HepG2 (cell line): ENCODE data around the gene C14orf119. TPM values are rescaled to one million over a fixed set of nuclear protein-coding genes. Genes with fewer than 3 reads are reported as not detected.

Source experiments
- ATAC-seq: fragments of 200-7000 bp; cut with Tn5 transposase; 3 replicates; pipeline ENCODE4 v1.9.1; 2020; ENCODE audit warnings: mild to moderate bottlenecking, moderate library complexity
- BruUV-seq: library from RNA; stranded (reverse); fragments of 400-500 nt; replicated peaks from 2 replicates; lab custom pipeline; 2021; lab: Mats Ljungman, UMichigan
- CTCF ChIA-PET: fragments of 300-600 bp; formaldehyde crosslinking; extraction: SDS; loops from one replicate; lab custom pipeline; 2021; ENCODE audit warnings: low total read pairs, inconsistent platforms, low intra/inter-chr PET ratio; lab: Yijun Ruan, JAX
- POLR2A ChIA-PET: fragments of 350-600 bp; sonication (Branson Sonifier 250); formaldehyde crosslinking; loops from one replicate; lab custom pipeline; 2020; ENCODE audit warnings: antibody characterized with exemption, inconsistent platforms; lab: Yijun Ruan, JAX
- DNase-seq: peaks from one replicate; pipeline ENCODE4 v3.0.0-alpha.2; 2015; ENCODE audit warnings: low spot score
- FAIRE-seq: peaks from 3 replicates; lab custom pipeline; 2011; peaks lifted over from hg19 to GRCh38; lab: Jason Lieb, UNC
- H2AFZ ChIP-seq: one replicate; pipeline ENCODE4 v1.6.1; 2011; ENCODE audit warnings: low read length, inconsistent platforms
- H3K27ac ChIP-seq: fragments of 300-600 bp; 3 replicates; pipeline ENCODE4 v1.8.0; 2011; ENCODE audit warnings: mixed run types, mild to moderate bottlenecking, mixed read lengths, low read length, inconsistent platforms; ENCODE audit not compliant: insufficient read depth; ENCODE audit errors: extremely low read length
- H3K27me3 ChIP-seq, 2 experiments: fragments of 200-600 bp in 1 of 2; 2 replicates in 1 of 2; 3 replicates in 1 of 2; pipeline versions ENCODE4 v1.6.0 to v1.8.0; 2011; ENCODE audit warnings: low read length in 2 of 2, mild to moderate bottlenecking in 2 of 2, moderate library complexity in 2 of 2, inconsistent platforms in 1 of 2; ENCODE audit not compliant: insufficient read depth in 2 of 2, control insufficient read depth in 1 of 2
- H3K36me3 ChIP-seq, 2 experiments: fragments of 200-600 bp in 1 of 2; replicated peaks in 1 of 2; 2 replicates in 1 of 2; 3 replicates in 1 of 2; pipeline versions ENCODE4 v1.5.1 to v1.8.0; 2011; ENCODE audit warnings: low read length in 2 of 2, inconsistent platforms in 1 of 2; ENCODE audit not compliant: insufficient read depth in 2 of 2, control insufficient read depth in 1 of 2
- H3K4me1 ChIP-seq: 2 replicates; pipeline ENCODE4 v1.5.1; 2012; ENCODE audit warnings: low read length, inconsistent platforms; ENCODE audit not compliant: insufficient read depth
- H3K4me2 ChIP-seq: 2 replicates; pipeline ENCODE4 v1.6.0; 2011; ENCODE audit warnings: low read depth, low read length, inconsistent platforms
- H3K4me3 ChIP-seq, 3 experiments: fragments of 200-600 bp in 1 of 3; sonication (generic), shearing (Covaris generic) in 1 of 3; replicated peaks in 1 of 3; 2 replicates each; pipeline ENCODE4 v1.5.1; 2011 to 2016; ENCODE audit warnings: low read length in 3 of 3, inconsistent platforms in 2 of 3, low read depth in 2 of 3, mild to moderate bottlenecking in 2 of 3, control low read depth in 1 of 3, mixed read lengths in 1 of 3; ENCODE audit not compliant: insufficient read depth in 1 of 3
- H3K79me2 ChIP-seq: one replicate; pipeline ENCODE4 v1.6.1; 2011; ENCODE audit warnings: low read length, inconsistent platforms; ENCODE audit not compliant: insufficient read depth
- H3K9ac ChIP-seq: 2 replicates; pipeline ENCODE4 v1.6.0; 2011; ENCODE audit warnings: mild to moderate bottlenecking, low read depth, low read length, inconsistent platforms; ENCODE audit not compliant: insufficient read depth
- H3K9me3 ChIP-seq: 2 replicates; pipeline ENCODE4 v1.5.1; 2012; ENCODE audit warnings: mild to moderate bottlenecking, low read length
- H4K20me1 ChIP-seq: 2 replicates; pipeline ENCODE4 v1.6.0; 2011; ENCODE audit warnings: inconsistent platforms, mild to moderate bottlenecking, low read length, moderate library complexity; ENCODE audit not compliant: insufficient read depth
- CENPBD1 ChIP-seq: sonication (generic); formaldehyde crosslinking; IDR thresholded peaks from 2 replicates; pipeline ENCODE4 v1.8.0; 2022; ENCODE audit warnings: missing genetic modification reagents, low read depth, mild to moderate bottlenecking, borderline replicate concordance
- FOSL2 ChIP-seq: sonication (generic); formaldehyde crosslinking; IDR thresholded peaks from 2 replicates; pipeline ENCODE4 v1.4.0; 2020; ENCODE audit warnings: missing genetic modification reagents
- FOXA1 ChIP-seq, 2 experiments: fragments of 450-650 bp in 1 of 2; sonication (generic) in 1 of 2; formaldehyde crosslinking in 1 of 2; IDR thresholded peaks; 2 replicates each; pipeline versions ENCODE4 v1.4.0 to v1.6.1; 2016 to 2020; ENCODE audit warnings: missing genetic modification reagents in 1 of 2
- GZF1 ChIP-seq: sonication (generic); formaldehyde crosslinking; IDR thresholded peaks from 2 replicates; pipeline ENCODE4 v1.5.1; 2020; ENCODE audit warnings: mild to moderate bottlenecking, missing genetic modification reagents
- HNRNPK ChIP-seq: fragments of 200-400 bp; formaldehyde crosslinking; IDR thresholded peaks from 2 replicates; pipeline ENCODE4 v1.6.1; 2018; ENCODE audit warnings: low read length, low read depth, moderate library complexity, mild to moderate bottlenecking; ENCODE audit not compliant: poor library complexity, severe bottlenecking
- KDM1A ChIP-seq: IDR thresholded peaks from 2 replicates; pipeline ENCODE4 v1.6.1; 2016; ENCODE audit warnings: missing compliant biosample characterization
- MXD1 ChIP-seq: sonication (generic); formaldehyde crosslinking; IDR thresholded peaks from 2 replicates; pipeline ENCODE4 v1.4.0; 2020; ENCODE audit warnings: mild to moderate bottlenecking, missing genetic modification reagents
- PPARG ChIP-seq: conservative IDR thresholded peaks from 2 replicates; pipeline ENCODE4 v1.6.1; 2016; ENCODE audit warnings: missing biosample characterization, missing genetic modification reagents
- SNAPC2 ChIP-seq: sonication (generic); formaldehyde crosslinking; IDR thresholded peaks from 2 replicates; pipeline ENCODE4 v1.8.1; 2022; ENCODE audit warnings: mild to moderate bottlenecking, missing genetic modification reagents
- ZBTB2 ChIP-seq: sonication (generic); formaldehyde crosslinking; IDR thresholded peaks from 2 replicates; pipeline ENCODE4 v1.8.0; 2022; ENCODE audit warnings: low read depth, missing genetic modification reagents
- ZBTB44 ChIP-seq: sonication (generic); formaldehyde crosslinking; IDR thresholded peaks from 2 replicates; pipeline ENCODE4 v1.4.0; 2020; ENCODE audit warnings: missing genetic modification reagents
- ZNF431 ChIP-seq: sonication (generic); formaldehyde crosslinking; IDR thresholded peaks from 2 replicates; pipeline ENCODE4 v1.9.0; 2022; ENCODE audit warnings: missing genetic modification reagents, low read depth, mild to moderate bottlenecking, borderline replicate concordance
- ZNF580 ChIP-seq: IDR thresholded peaks from 2 replicates; pipeline ENCODE4 v1.6.1; 2016; ENCODE audit warnings: low read depth, borderline replicate concordance
- ZNF619 ChIP-seq: sonication (generic); formaldehyde crosslinking; IDR thresholded peaks from 2 replicates; pipeline ENCODE4 v1.4.0; 2020; ENCODE audit warnings: mild to moderate bottlenecking, missing genetic modification reagents
- ZNF740 ChIP-seq: sonication (generic); formaldehyde crosslinking; IDR thresholded peaks from 2 replicates; pipeline ENCODE4 v1.4.0; 2020; ENCODE audit warnings: missing genetic modification reagents
- ZNF747 ChIP-seq: sonication (generic); formaldehyde crosslinking; IDR thresholded peaks from 2 replicates; pipeline ENCODE4 v1.8.1; 2023; ENCODE audit warnings: missing genetic modification reagents, mild to moderate bottlenecking, borderline replicate concordance
- WGBS: methylation state at CpG from one replicate; pipeline ENCODE4 v1.1.6; 2017; ENCODE audit warnings: low lambda C conversion rate; 5-methylcytosine and 5-hydroxymethylcytosine counted together
- in situ Hi-C: cut with HindIII; loops from 2 replicates; pipeline ENCODE4 v1.10.0; 2017; ENCODE audit warnings: low pct_unique_long_range_greater_than_20kb; ENCODE audit not compliant: extremely low pct_ligation_motif_present
- intact Hi-C: fragments of 100-400 bp; cut with micrococcal nuclease; formaldehyde crosslinking; loops from one replicate; pipeline ENCODE4 v1.10.0; 2022; ENCODE audit not compliant: unreplicated experiment
- polyA plus RNA-seq, 8 experiments: library from polyadenylated mRNA; depleted of rRNA in 3 of 8; stranded (reverse) in 7 of 8; unstranded in 1 of 8; fragments of >200 nt; fragmentation: Illumina TruSeq in 4 of 8; extraction: Trizol in 4 of 8; gene quantifications; 2 replicates each; pipeline versions ENCODE4 v1.2.1 to v1.2.3, GENCODE V29; 2011 to 2016; ENCODE audit warnings: low read depth in 4 of 8, missing spikeins in 1 of 8, mixed read lengths in 1 of 8; ENCODE audit not compliant: insufficient read depth in 1 of 8
- total RNA-seq, 5 experiments: library from RNA; depleted of rRNA; stranded (reverse); fragments of >200 nt; fragmentation: Illumina TruSeq; extraction: Trizol; gene quantifications; 2 replicates each; pipeline ENCODE4 v1.2.3, GENCODE V29; 2016; ENCODE audit warnings: low read depth in 1 of 5

Gene C14orf119
- total and polyA plus RNA-seq, 2 of the 13 experiments (the other 11 are each of a cell fraction or from before 2014, with no cell fraction given), result 117 to 206 TPM

- TF ChIP-seq CENPBD1 (CRISPR knock-in tag), result no peak
- 0 out of 2 replicates have a peak, but pooled peaks have one; percentile 6 for TF ChIP-seq KDM1A (CRISPR knock-in tag)
- TF ChIP-seq FOXA1 (IDR thresholded peaks at IDR 0.05), result peak; percentile 10; the same call in 1 of the 2 replicates
- TF ChIP-seq FOXA1 (CRISPR knock-in tag; IDR thresholded peaks at IDR 0.05), result no peak
- peak; percentile 6; the same call in 1 of the 2 replicates for TF ChIP-seq PPARG (CRISPR knock-in tag)
These were observed 1.2 kb upstream of the C14orf119 start (continued) for GRCh38 chr14:23093991-23094665.

GRCh38 chr14:23094666-23095195 lies 574 bp upstream of the C14orf119 start, which contains the start of gene ACIN1:
ACIN1 (minus strand) TSS chr14:23095136; CDS start chr14:23095112, 24 bp downstream.
- H3K27me3 ChIP-seq, result no peaks in the 10 kb centered on the region; a peak in 1 of 5 replicates
- peaks cover 37% of the 10 kb centered on the region for H3K4me1 ChIP-seq
- in situ Hi-C loops, result no loop called here
- no peaks in the 10 kb centered on the region for H3K9me3 ChIP-seq
- H3K4me3 ChIP-seq, result peak within 1 kb of the TSS; percentile 71 to 96 (median 95)
- TSS peak; percentile 65 for BruUV-seq
- H3K79me2 ChIP-seq, result peaks cover 76% of the 10 kb centered on the region
- intact Hi-C loops, result loop anchor here (1.0 to 10.0 kb wide), 4 partner anchors 23 to 1020 kb away; partner anchors contain the start of genes DCAF11, HOMEZ, NRL and PSMB5
- peaks cover 28% of the 10 kb centered on the region for H4K20me1 ChIP-seq
- H3K9ac ChIP-seq, result peak within 1 kb of the TSS; percentile 96
- H3K36me3 ChIP-seq, result peaks cover 32 to 60% of the 10 kb centered on the region in 2 experiments
- WGBS, result under 1% methylated on average over 48 of the region's 55 CpGs
- H3K27ac ChIP-seq, result peak within 1 kb of the TSS; percentile 89
- H3K4me2 ChIP-seq, result peak within 1 kb of the TSS; percentile 83
- ChIA-PET CTCF (interaction anchor here (0.9 to 3.0 kb wide), 4 partner anchors 18 to 26 kb away, joined by 3 to 20 read pairs (median 7); no protein-coding TSS in a partner anchor), POLR2A (interaction anchor here (0.6 to 3.6 kb wide), 106 partner anchors 10 to 1942 kb away, joined by 3 to 146 read pairs (median 5); partner anchors contain the start of genes AJUBA, BCL2L2, CARMIL3 and CBLN3)
- ATAC-seq (peak; percentile 75), DNase-seq (peak; percentile 95), FAIRE-seq (no peak)
- H2AFZ ChIP-seq, result peak within 1 kb of the TSS; percentile 54
- TF ChIP-seq MXD1 (CRISPR knock-in tag), result peak; percentile 98
- peak; percentile 90 for TF ChIP-seq HNRNPK
- TF ChIP-seq ZNF431 (CRISPR knock-in tag), result no peak
- TF ChIP-seq ZNF619, result peak; percentile 98
- peak; percentile 6; the same call in 1 of the 2 replicates for TF ChIP-seq FOSL2 (CRISPR knock-in tag)
- TF ChIP-seq SNAPC2, result peak; percentile 92
- TF ChIP-seq ZNF580, result peak; percentile 94
- TF ChIP-seq ZNF740 (CRISPR knock-in tag), result peak; percentile 77
- peak; percentile 98; the same call in 1 of the 2 replicates for TF ChIP-seq ZNF747 (CRISPR knock-in tag)
- peak; percentile 87; the same call in 1 of the 2 replicates for TF ChIP-seq ZBTB44 (CRISPR knock-in tag)
- no peak for TF ChIP-seq ZBTB2 (CRISPR knock-in tag)
- TF ChIP-seq GZF1 (CRISPR knock-in tag), result peak; percentile 77; the same call in 1 of the 2 replicates
